C4-2B (cell line): ENCODE data around the gene C17orf100.

ENCODE experiments used
- H3K27ac ChIP-seq: fragments of 450-650 bp; 2 replicates; pipeline ENCODE4 v1.5.1; 2017
- CTCF ChIP-seq: fragments of 450-650 bp; conservative IDR thresholded peaks from 2 replicates; pipeline ENCODE4 v1.5.1; 2017; ENCODE audit warnings: mild to moderate bottlenecking
- ZFX ChIP-seq: fragments of 450-650 bp; IDR thresholded peaks from 2 replicates; pipeline ENCODE4 v1.6.1; 2017

C17orf100 gene

GRCh38 chr17:6674586-6674985, 23.0 kb downstream of the C17orf100 start:
- TF ChIP-seq ZFX, result no peak
- TF ChIP-seq CTCF, result no peak
- no peak overlapping the region for H3K27ac ChIP-seq

- no peak overlapping the region for H3K27ac ChIP-seq
- no peak for TF ChIP-seq ZFX
Observed at GRCh38 chr17:6675201-6675825, 23.8 kb downstream of the C17orf100 start.

DNA sequence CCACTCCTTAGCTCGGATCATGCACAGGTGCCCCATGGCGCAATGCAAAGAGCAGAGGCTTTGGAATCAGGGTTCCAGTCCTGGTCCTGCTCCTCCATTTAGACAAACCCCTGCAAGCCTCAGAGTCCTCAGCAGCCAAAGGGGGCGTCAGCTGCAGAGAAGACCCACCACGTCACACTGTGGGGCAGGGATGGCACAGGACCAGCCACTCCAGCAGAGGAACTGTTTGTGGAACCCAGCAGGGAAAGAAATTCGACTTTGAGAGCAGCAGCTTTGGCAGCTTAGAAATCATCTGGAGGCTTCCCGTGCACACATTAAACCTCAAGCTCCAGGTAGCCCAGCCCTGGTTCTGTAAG, 25.2 kb downstream of the C17orf100 start:
- TF ChIP-seq CTCF, result no peak
- TF ChIP-seq ZFX, result no peak

GRCh38 chr17:6677158-6677831, 25.7 kb downstream of the C17orf100 start:
- H3K27ac ChIP-seq, result no peak overlapping the region
- TF ChIP-seq CTCF, result no peak
- TF ChIP-seq ZFX, result no peak

More for the DNA sequence above, 25.2 kb downstream of the C17orf100 start:
- H3K27ac ChIP-seq, result no peak overlapping the region

DNA sequence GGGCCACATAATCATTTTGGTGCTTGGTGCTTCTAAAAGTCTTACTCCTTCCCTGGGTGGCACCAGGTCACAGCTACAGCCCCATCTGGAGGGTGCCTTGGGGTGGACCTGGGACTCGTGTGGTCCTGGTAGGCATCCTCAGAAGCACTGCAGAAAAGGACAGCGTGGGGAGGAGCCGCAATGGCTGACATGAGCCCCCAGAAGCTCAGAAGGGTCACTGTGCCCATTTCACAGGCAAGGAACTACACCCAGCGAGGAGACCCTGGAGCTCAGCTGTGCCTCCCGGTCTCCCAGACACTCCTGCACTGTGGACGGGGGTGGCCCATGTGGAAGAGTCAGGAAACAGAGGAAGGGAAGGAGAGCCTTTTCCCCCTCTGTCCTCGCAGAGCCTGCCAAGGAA, 26.4 kb downstream of the C17orf100 start:
- no peak overlapping the region for H3K27ac ChIP-seq
- TF ChIP-seq CTCF (no peak), ZFX (no peak)

- no peak overlapping the region for H3K27ac ChIP-seq
- TF ChIP-seq ZFX (no peak), CTCF (no peak)
Observed at GRCh38 chr17:6679241-6679640, 27.7 kb downstream of the C17orf100 start.

DNA sequence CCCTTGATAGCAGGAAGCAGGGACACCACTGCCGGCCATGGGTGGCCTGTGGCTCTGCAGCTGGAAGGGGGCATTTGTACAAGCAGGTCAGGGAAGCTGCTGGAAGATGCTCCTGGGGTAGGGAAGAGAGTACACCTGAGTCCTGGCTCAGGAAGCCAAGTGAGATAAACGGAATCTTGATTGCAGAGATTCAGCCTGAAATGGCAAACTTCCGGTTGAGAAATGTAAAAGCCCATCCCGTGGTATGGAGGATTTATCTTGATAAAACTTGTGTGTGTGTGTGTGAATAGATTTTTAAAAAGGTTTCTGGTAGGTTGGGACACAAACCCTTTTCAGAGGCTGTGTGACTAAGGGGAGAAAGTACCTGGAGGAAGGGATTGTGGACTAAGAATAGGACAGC, 29.6 kb downstream of the C17orf100 start:
- no peak overlapping the region for H3K27ac ChIP-seq
- TF ChIP-seq ZFX (no peak), CTCF (no peak)

GRCh38 chr17:6681671-6682070, 30.1 kb downstream of the C17orf100 start:
- H3K27ac ChIP-seq, result no peak overlapping the region
- TF ChIP-seq ZFX, result no peak
- no peak for TF ChIP-seq CTCF
